Measurements from ENCODE around the gene SPARC. TPM values are rescaled to one million over a fixed set of nuclear protein-coding genes. Genes with fewer than 3 reads are reported as not detected.
A peak's percentile ranks its signal among the peaks of the same experiment; 100 is the strongest.

SPARC gene
- polyA plus RNA-seq, 1 of the 3 experiments (the other 2 are of a cell fraction): 1,115 TPM

- Histone ChIP-seq H4K20me1 (ENCODE audit: insufficient read depth) (peaks cover 17% of the 10 kb centered on the region), H3K27ac (ENCODE audit: low read depth in 2 of 2, low read length in 1 of 2) (peak overlapping the region in 1 of 2 experiments; percentile 97; a peak in 2 of 4 replicates), H2AFZ (ENCODE audit: low read depth) (no peak overlapping the region), H3K4me2 (no peak overlapping the region), H3K4me1 (ENCODE audit: control insufficient read depth in 1 of 2, insufficient read depth in 2 of 2, low read depth in 1 of 2, low read length in 1 of 2) (peaks cover 20 to 39% of the 10 kb centered on the region in 2 experiments; a peak in 2 of 4 replicates), H3K36me3 (replicated peaks in 1 of 2; ENCODE audit: control insufficient read depth in 1 of 2, insufficient read depth in 2 of 2, low read length in 1 of 2) (peaks cover 53 to 55% of the 10 kb centered on the region in 2 experiments), H3K4me3 (ENCODE audit: low read depth in 2 of 2, low read length in 1 of 2) (no peak overlapping the region), H3K9me3 (no peaks in the 10 kb centered on the region), H3K9me2 (no peaks in the 10 kb centered on the region), H3K79me2 (ENCODE audit: insufficient read depth) (peaks cover 4% of the 10 kb centered on the region), H3K27me3 (ENCODE audit: insufficient read depth) (no peaks in the 10 kb centered on the region), H3K9ac (no peak overlapping the region), H3F3A (replicated peaks; ENCODE audit: insufficient read depth) (peaks cover 79% of the 10 kb centered on the region)
- TF ChIP-seq, protein P1, sequence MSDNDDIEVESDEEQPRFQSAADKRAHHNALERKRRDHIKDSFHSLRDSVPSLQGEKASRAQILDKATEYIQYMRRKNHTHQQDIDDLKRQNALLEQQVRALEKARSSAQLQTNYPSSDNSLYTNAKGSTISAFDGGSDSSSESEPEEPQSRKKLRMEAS (IDR thresholded peaks at IDR 0.05; ENCODE audit: low read depth): no peak
- TF ChIP-seq FOXM1 (IDR thresholded peaks at IDR 0.05; ENCODE audit: low read depth) (no peak), TCF12 (IDR thresholded peaks at IDR 0.05) (no peak), USF1 (IDR thresholded peaks at IDR 0.05; ENCODE audit: borderline replicate concordance, low read depth) (no peak), NFIC (IDR thresholded peaks at IDR 0.05; ENCODE audit: borderline replicate concordance) (no peak), CHD2 (IDR thresholded peaks at IDR 0.05; ENCODE audit: low read length, partially characterized antibody) (no peak), SMC3 (IDR thresholded peaks at IDR 0.05; ENCODE audit: low read depth, low read length) (no peak), YY1 (IDR thresholded peaks at IDR 0.05; ENCODE audit: low read depth) (no peak), TEAD4 (IDR thresholded peaks at IDR 0.05; ENCODE audit: borderline replicate concordance, insufficient read depth) (no peak), TAF1 (IDR thresholded peaks at IDR 0.05; ENCODE audit: borderline replicate concordance, low read depth, low read length) (no peak)
- TF ChIP-seq, protein P2, sequence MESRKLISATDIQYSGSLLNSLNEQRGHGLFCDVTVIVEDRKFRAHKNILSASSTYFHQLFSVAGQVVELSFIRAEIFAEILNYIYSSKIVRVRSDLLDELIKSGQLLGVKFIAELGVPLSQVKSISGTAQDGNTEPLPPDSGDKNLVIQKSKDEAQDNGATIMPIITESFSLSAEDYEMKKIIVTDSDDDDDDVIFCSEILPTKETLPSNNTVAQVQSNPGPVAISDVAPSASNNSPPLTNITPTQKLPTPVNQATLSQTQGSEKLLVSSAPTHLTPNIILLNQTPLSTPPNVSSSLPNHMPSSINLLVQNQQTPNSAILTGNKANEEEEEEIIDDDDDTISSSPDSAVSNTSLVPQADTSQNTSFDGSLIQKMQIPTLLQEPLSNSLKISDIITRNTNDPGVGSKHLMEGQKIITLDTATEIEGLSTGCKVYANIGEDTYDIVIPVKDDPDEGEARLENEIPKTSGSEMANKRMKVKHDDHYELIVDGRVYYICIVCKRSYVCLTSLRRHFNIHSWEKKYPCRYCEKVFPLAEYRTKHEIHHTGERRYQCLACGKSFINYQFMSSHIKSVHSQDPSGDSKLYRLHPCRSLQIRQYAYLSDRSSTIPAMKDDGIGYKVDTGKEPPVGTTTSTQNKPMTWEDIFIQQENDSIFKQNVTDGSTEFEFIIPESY (IDR thresholded peaks at IDR 0.05; ENCODE audit: borderline replicate concordance, low read depth): no peak
- TF ChIP-seq, protein P3, sequence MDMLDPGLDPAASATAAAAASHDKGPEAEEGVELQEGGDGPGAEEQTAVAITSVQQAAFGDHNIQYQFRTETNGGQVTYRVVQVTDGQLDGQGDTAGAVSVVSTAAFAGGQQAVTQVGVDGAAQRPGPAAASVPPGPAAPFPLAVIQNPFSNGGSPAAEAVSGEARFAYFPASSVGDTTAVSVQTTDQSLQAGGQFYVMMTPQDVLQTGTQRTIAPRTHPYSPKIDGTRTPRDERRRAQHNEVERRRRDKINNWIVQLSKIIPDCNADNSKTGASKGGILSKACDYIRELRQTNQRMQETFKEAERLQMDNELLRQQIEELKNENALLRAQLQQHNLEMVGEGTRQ (IDR thresholded peaks at IDR 0.05; ENCODE audit: borderline replicate concordance, low read depth, low read length): no peak
- ChIA-PET CTCF (interaction anchor here (1.0 to 18.7 kb wide), 9 partner anchors 10 to 215 kb away, joined by 3 to 247 read pairs (median 5); partner anchors contain the start of genes G3BP1 and SLC36A1), POLR2A (interaction anchor here (1.4 kb wide), 1 partner anchor 109 kb away, joined by 7 read pairs; the partner anchor contains the start of gene G3BP1)
- 81% methylated on average over 4 of the region's 4 CpGs for WGBS (ENCODE audit: low lambda C conversion rate)
- no peak for DNase-seq
Measured at GRCh38 chr5:151661968-151662732, 24.6 kb downstream of the SPARC start.
